M059J (cell line): ENCODE data around the gene SRPK3. TPM values are rescaled to one million over a fixed set of nuclear protein-coding genes. Genes with fewer than 3 reads are reported as not detected.

Experiments
- DNase-seq: peaks from one replicate; pipeline ENCODE4 v3.0.0-alpha.2; 2012; ENCODE audit warnings: low read depth
- total RNA-seq: library from RNA; depleted of rRNA; stranded (reverse); fragments of >200 nt; shearing (Covaris generic); gene quantifications from 2 replicates; pipeline ENCODE4 v1.2.3, GENCODE V29; 2014

SRPK3 gene
- total RNA-seq, 1 experiment from 2014 or later, result 0.20 TPM

GRCh38 chrX:153784325-153784967 lies 3.6 kb downstream of the SRPK3 start:
- no peak for DNase-seq

GRCh38 chrX:153786669-153787068 lies 5.8 kb downstream of the SRPK3 start:
- peak; percentile 25 for DNase-seq

GRCh38 chrX:153789654-153790053 lies 8.8 kb downstream of the SRPK3 start:
- DNase-seq, result no peak

GRCh38 chrX:153791104-153791852 lies 10.4 kb downstream of the SRPK3 start:
- no peak for DNase-seq

GRCh38 chrX:153792368-153792767 lies 11.5 kb downstream of the SRPK3 start:
- no peak for DNase-seq

GRCh38 chrX:153793291-153793690 lies 12.4 kb downstream of the SRPK3 start:
- DNase-seq, result peak; percentile 36

- peak; percentile 96 for DNase-seq
These were observed 13.4 kb downstream of the SRPK3 start, which contains the start of the genes IDH3G and SSR4 for GRCh38 chrX:153794018-153794896. Gene IDH3G, minus strand, starts transcription at chrX:153794375. Its CDS starts 49 bp downstream, at chrX:153794326. Gene SSR4, plus strand, starts transcription at chrX:153794668. Its CDS starts 20 bp downstream, at chrX:153794688.

GRCh38 chrX:153794897-153795816 lies 14.3 kb downstream of the SRPK3 start:
- DNase-seq, result no peak

- no peak for DNase-seq
These were observed 16.7 kb downstream of the SRPK3 start for GRCh38 chrX:153797415-153798015.

GRCh38 chrX:153799326-153799725 lies 18.5 kb downstream of the SRPK3 start:
- DNase-seq, result no peak

- DNase-seq, result no peak
These were observed 19.4 kb downstream of the SRPK3 start for GRCh38 chrX:153800177-153800722.

GRCh38 chrX:153800746-153801145 lies 19.9 kb downstream of the SRPK3 start:
- no peak for DNase-seq

GRCh38 chrX:153801669-153802068 lies 20.8 kb downstream of the SRPK3 start:
- DNase-seq, result no peak

- peak; percentile 33 for DNase-seq
These were observed 21.7 kb downstream of the SRPK3 start for GRCh38 chrX:153802513-153803045.

GRCh38 chrX:153803211-153804099 lies 22.6 kb downstream of the SRPK3 start:
- DNase-seq, result no peak

- no peak for DNase-seq
These were observed 23.3 kb downstream of the SRPK3 start for GRCh38 chrX:153804100-153804595.

- DNase-seq, result no peak
These were observed 23.8 kb downstream of the SRPK3 start for GRCh38 chrX:153804621-153805020.

GRCh38 chrX:153805436-153805835 lies 24.6 kb downstream of the SRPK3 start:
- DNase-seq, result no peak
